SK-N-SH treated with all-trans-retinoic acid at 6 μM for 48 hours (cell line): ENCODE results near the gene CNTNAP2.
"Not testable (repeated sequence)": the region's sequence is repeated elsewhere in the genome, so short reads cannot be mapped to it uniquely, and the experiment has no call there.

Experiments
- ATAC-seq: fragments of 200-7000 bp; cut with Tn5 transposase; 3 replicates; pipeline ENCODE4 v1.9.1; 2020; ENCODE audit warnings: mild to moderate bottlenecking, moderate library complexity
- ARNTL ChIP-seq: fragments of 450-650 bp; formaldehyde crosslinking; IDR thresholded peaks from 2 replicates; pipeline ENCODE4 v1.5.0; 2020; ENCODE audit warnings: low read depth, mild to moderate bottlenecking, moderate library complexity, borderline replicate concordance
- BACH2 ChIP-seq: fragments of 250-450 bp; sonication (Bioruptor Pico); IDR thresholded peaks from 2 replicates; pipeline ENCODE4 v1.9.0; 2021; ENCODE audit warnings: mild to moderate bottlenecking, borderline replicate concordance
- CREB5 ChIP-seq: fragments of 250-450 bp; sonication (Bioruptor Pico); IDR thresholded peaks from 2 replicates; pipeline ENCODE4 v1.5.1; 2020; ENCODE audit warnings: low read depth, mild to moderate bottlenecking, moderate library complexity
- CSDC2 ChIP-seq: fragments of 250-450 bp; sonication (Bioruptor Pico); IDR thresholded peaks from 2 replicates; pipeline ENCODE4 v1.5.0; 2020; ENCODE audit warnings: mild to moderate bottlenecking, moderate library complexity
- CSRNP3 ChIP-seq: fragments of 250-450 bp; sonication (Bioruptor Pico); IDR thresholded peaks from 2 replicates; pipeline ENCODE4 v1.5.1; 2021; ENCODE audit warnings: mild to moderate bottlenecking, moderate library complexity
- ESRRG ChIP-seq: fragments of 250-450 bp; sonication (Bioruptor Pico); IDR thresholded peaks from 2 replicates; pipeline ENCODE4 v1.6.1; 2021; ENCODE audit warnings: mild to moderate bottlenecking
- GLIS3 ChIP-seq: fragments of 250-450 bp; sonication (Bioruptor Pico); IDR thresholded peaks from 2 replicates; pipeline ENCODE4 v1.5.0; 2020; ENCODE audit warnings: mild to moderate bottlenecking, moderate library complexity
- ISL1 ChIP-seq: fragments of 250-450 bp; sonication (Bioruptor Pico); IDR thresholded peaks from 2 replicates; pipeline ENCODE4 v2.1.2; 2022; ENCODE audit warnings: mild to moderate bottlenecking, moderate library complexity
- OSR1 ChIP-seq: fragments of 250-450 bp; sonication (Bioruptor Pico); IDR thresholded peaks from 2 replicates; pipeline ENCODE4 v1.8.0; 2022; ENCODE audit warnings: moderate library complexity, mild to moderate bottlenecking, inconsistent platforms
- POU6F1 ChIP-seq: fragments of 250-450 bp; sonication (Bioruptor Pico); IDR thresholded peaks from 2 replicates; pipeline ENCODE4 v1.8.0; 2021; ENCODE audit warnings: low read depth, mild to moderate bottlenecking, moderate library complexity, borderline replicate concordance
- PPARA ChIP-seq: fragments of 250-450 bp; sonication (Bioruptor Pico); IDR thresholded peaks from 2 replicates; pipeline ENCODE4 v1.5.0; 2020; ENCODE audit warnings: mild to moderate bottlenecking, borderline replicate concordance
- SNAI2 ChIP-seq: fragments of 250-450 bp; sonication (Bioruptor Pico); IDR thresholded peaks from 2 replicates; pipeline ENCODE4 v1.5.0; 2020; ENCODE audit warnings: mild to moderate bottlenecking, moderate library complexity
- TCF4 ChIP-seq: fragments of 250-450 bp; sonication (Bioruptor Pico); IDR thresholded peaks from 2 replicates; pipeline ENCODE4 v1.8.0; 2021; ENCODE audit warnings: mild to moderate bottlenecking, moderate library complexity, borderline replicate concordance
- TOX ChIP-seq: fragments of 250-450 bp; sonication (Bioruptor Pico); IDR thresholded peaks from 2 replicates; pipeline ENCODE4 v1.8.0; 2021; ENCODE audit warnings: mild to moderate bottlenecking, moderate library complexity, borderline replicate concordance
- TSHZ2 ChIP-seq: fragments of 250-450 bp; sonication (Bioruptor Pico); IDR thresholded peaks from 2 replicates; pipeline ENCODE4 v1.5.0; 2020; ENCODE audit warnings: mild to moderate bottlenecking, moderate library complexity
- ZC3H10 ChIP-seq: fragments of 250-450 bp; sonication (Bioruptor Pico); IDR thresholded peaks from 2 replicates; pipeline ENCODE4 v1.5.1; 2021; ENCODE audit warnings: mild to moderate bottlenecking, moderate library complexity
- ZFP3 ChIP-seq: fragments of 250-450 bp; sonication (Bioruptor Pico); IDR thresholded peaks from 2 replicates; pipeline ENCODE4 v1.5.0; 2020; ENCODE audit warnings: mild to moderate bottlenecking, moderate library complexity
- ZFP30 ChIP-seq: fragments of 450-650 bp; formaldehyde crosslinking; IDR thresholded peaks from 2 replicates; pipeline ENCODE4 v1.5.0; 2022; ENCODE audit warnings: mild to moderate bottlenecking, moderate library complexity
- ZNF565 ChIP-seq: fragments of 450-650 bp; formaldehyde crosslinking; conservative IDR thresholded peaks from 2 replicates; pipeline ENCODE4 v1.5.0; 2020; ENCODE audit warnings: low read depth, mild to moderate bottlenecking, moderate library complexity
- ZNF70 ChIP-seq: fragments of 450-650 bp; formaldehyde crosslinking; IDR thresholded peaks from 2 replicates; pipeline ENCODE4 v1.5.0; 2020; ENCODE audit warnings: mild to moderate bottlenecking, moderate library complexity
- ZNF8 ChIP-seq: fragments of 450-650 bp; formaldehyde crosslinking; IDR thresholded peaks from 2 replicates; pipeline ENCODE4 v1.5.0; 2020; ENCODE audit warnings: mild to moderate bottlenecking, moderate library complexity

CNTNAP2 gene

GRCh38 chr7:147103224-147103623, 986.6 kb downstream of the CNTNAP2 start:
- ATAC-seq: no peak
- TF ChIP-seq ZFP30 (CRISPR knock-in tag): no peak
- TF ChIP-seq ARNTL (CRISPR knock-in tag): no peak
- no peak for TF ChIP-seq CSDC2 (CRISPR knock-in tag)
- no peak for TF ChIP-seq TOX
- TF ChIP-seq ZNF8: no peak
- no peak for TF ChIP-seq ZNF70 (CRISPR knock-in tag)
- no peak for TF ChIP-seq TCF4 (CRISPR knock-in tag)
- no peak for TF ChIP-seq CREB5 (CRISPR knock-in tag)
- no peak for TF ChIP-seq CSRNP3 (CRISPR knock-in tag)
- no peak for TF ChIP-seq SNAI2 (CRISPR knock-in tag)
- no peak for TF ChIP-seq POU6F1 (CRISPR knock-in tag)
- TF ChIP-seq OSR1 (CRISPR knock-in tag): no peak
- TF ChIP-seq ISL1: no peak
- TF ChIP-seq ZC3H10 (CRISPR knock-in tag): no peak
- no peak for TF ChIP-seq GLIS3 (CRISPR knock-in tag)
- no peak for TF ChIP-seq ZFP3 (CRISPR knock-in tag)
- no peak for TF ChIP-seq BACH2 (CRISPR knock-in tag)
- TF ChIP-seq PPARA: no peak
- TF ChIP-seq ZNF565 (CRISPR knock-in tag): no peak
- TF ChIP-seq ESRRG: no peak

GRCh38 chr7:147106746-147107145, 990.1 kb downstream of the CNTNAP2 start:
- TF ChIP-seq ZC3H10 (CRISPR knock-in tag) (no peak), ARNTL (CRISPR knock-in tag) (no peak), ZNF8 (no peak), TSHZ2 (CRISPR knock-in tag) (no peak), BACH2 (CRISPR knock-in tag) (no peak), OSR1 (CRISPR knock-in tag) (no peak), ZNF70 (CRISPR knock-in tag) (no peak), ESRRG (no peak), POU6F1 (CRISPR knock-in tag) (no peak), TCF4 (CRISPR knock-in tag) (no peak), CREB5 (CRISPR knock-in tag) (no peak), CSRNP3 (CRISPR knock-in tag) (no peak), ZFP3 (CRISPR knock-in tag) (no peak), ZFP30 (CRISPR knock-in tag) (no peak), PPARA (no peak), ISL1 (no peak), CSDC2 (CRISPR knock-in tag) (no peak)
- ATAC-seq: no peak

GRCh38 chr7:147114525-147114924, 997.9 kb downstream of the CNTNAP2 start:
- not testable (repeated sequence) for ATAC-seq
